ENCODE results near the gene BAD. TPM values are rescaled to one million over a fixed set of nuclear protein-coding genes. Genes with fewer than 3 reads are reported as not detected.

The BAD gene
- total RNA-seq, 1 experiment from 2014 or later: 34.7 TPM

DNA sequence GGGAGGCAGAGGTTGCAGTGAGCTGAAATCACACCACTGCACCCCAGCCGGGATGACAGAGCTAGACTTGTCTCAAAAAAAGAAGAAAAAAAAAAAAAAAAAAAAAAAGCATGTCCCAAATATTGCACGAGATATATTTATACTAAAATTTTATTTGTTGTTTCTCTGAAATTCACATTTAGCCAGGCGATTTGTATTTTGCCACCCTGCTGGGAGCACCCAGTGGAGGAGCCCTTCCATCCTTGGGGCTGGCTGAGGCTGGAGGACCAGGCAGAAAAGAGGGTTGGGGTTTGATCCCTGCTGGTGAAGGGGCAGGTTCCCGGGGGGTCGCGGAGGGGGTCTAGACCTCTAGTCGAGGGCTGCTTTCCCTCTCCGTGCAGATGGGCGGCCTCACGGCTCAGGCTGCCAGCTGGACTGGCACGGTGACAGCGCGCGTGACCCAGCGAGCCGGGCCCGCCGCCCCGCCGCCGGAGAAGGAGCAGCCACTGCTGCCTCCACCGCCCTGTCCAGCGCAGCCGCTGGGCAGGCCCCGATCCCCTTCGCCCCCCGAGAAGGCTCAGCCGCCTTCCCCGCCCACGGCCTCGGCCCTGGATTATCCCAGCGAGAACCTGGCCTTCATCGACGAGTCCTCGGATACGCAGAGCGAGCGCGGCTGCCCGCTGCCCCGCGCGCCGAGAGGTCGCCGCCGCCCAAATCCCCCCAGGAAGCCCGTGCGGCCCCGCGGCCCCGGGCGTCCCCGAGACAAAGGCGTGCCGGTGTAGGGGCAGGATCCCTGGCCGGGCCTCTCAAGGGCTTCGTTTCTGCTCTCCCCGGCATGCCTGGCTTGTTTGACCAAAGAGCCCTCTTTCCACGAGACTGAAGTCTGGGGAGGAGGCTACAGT lies 14.7 kb upstream of the BAD start:
- no peaks in the 10 kb centered on the region for H3K36me3 Mint-ChIP-seq
- POLR2A ChIA-PET: no interaction called here
- DNase-seq (ENCODE audit: low spot score) (peak; percentile 33), ATAC-seq (no peak)
- peaks cover 17% of the 10 kb centered on the region for H3K4me1 Mint-ChIP-seq
- TF ChIP-seq, protein P1, sequence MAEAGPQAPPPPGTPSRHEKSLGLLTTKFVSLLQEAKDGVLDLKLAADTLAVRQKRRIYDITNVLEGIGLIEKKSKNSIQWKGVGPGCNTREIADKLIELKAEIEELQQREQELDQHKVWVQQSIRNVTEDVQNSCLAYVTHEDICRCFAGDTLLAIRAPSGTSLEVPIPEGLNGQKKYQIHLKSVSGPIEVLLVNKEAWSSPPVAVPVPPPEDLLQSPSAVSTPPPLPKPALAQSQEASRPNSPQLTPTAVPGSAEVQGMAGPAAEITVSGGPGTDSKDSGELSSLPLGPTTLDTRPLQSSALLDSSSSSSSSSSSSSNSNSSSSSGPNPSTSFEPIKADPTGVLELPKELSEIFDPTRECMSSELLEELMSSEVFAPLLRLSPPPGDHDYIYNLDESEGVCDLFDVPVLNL (CRISPR knock-in tag; IDR thresholded peaks at IDR 0.05; ENCODE audit: borderline replicate concordance, low read depth): 0 out of 2 replicates have a peak, but pooled peaks have one; percentile 23
- TF ChIP-seq, protein P2, sequence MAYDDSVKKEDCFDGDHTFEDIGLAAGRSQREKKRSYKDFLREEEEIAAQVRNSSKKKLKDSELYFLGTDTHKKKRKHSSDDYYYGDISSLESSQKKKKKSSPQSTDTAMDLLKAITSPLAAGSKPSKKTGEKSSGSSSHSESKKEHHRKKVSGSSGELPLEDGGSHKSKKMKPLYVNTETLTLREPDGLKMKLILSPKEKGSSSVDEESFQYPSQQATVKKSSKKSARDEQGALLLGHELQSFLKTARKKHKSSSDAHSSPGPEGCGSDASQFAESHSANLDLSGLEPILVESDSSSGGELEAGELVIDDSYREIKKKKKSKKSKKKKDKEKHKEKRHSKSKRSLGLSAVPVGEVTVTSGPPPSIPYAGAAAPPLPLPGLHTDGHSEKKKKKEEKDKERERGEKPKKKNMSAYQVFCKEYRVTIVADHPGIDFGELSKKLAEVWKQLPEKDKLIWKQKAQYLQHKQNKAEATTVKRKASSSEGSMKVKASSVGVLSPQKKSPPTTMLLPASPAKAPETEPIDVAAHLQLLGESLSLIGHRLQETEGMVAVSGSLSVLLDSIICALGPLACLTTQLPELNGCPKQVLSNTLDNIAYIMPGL (CRISPR knock-in tag; IDR thresholded peaks at IDR 0.05): 0 out of 2 replicates have a peak, but pooled peaks have one; percentile 23
- TF ChIP-seq, protein P3, sequence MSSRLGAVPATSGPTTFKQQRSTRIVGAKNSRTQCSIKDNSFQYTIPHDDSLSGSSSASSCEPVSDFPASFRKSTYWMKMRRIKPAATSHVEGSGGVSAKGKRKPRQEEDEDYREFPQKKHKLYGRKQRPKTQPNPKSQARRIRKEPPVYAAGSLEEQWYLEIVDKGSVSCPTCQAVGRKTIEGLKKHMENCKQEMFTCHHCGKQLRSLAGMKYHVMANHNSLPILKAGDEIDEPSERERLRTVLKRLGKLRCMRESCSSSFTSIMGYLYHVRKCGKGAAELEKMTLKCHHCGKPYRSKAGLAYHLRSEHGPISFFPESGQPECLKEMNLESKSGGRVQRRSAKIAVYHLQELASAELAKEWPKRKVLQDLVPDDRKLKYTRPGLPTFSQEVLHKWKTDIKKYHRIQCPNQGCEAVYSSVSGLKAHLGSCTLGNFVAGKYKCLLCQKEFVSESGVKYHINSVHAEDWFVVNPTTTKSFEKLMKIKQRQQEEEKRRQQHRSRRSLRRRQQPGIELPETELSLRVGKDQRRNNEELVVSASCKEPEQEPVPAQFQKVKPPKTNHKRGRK (CRISPR knock-in tag; IDR thresholded peaks at IDR 0.05; ENCODE audit: borderline replicate concordance): no peak
- H3K9me3 Mint-ChIP-seq: no peaks in the 10 kb centered on the region
- H3K27ac Mint-ChIP-seq: no peak overlapping the region
- H3K4me3 Mint-ChIP-seq: peak overlapping the region; percentile 82
- H3K27me3 Mint-ChIP-seq (ENCODE audit: low read depth): peaks cover 78% of the 10 kb centered on the region
- CTCF ChIA-PET: interaction anchor here (0.6 to 1.3 kb wide), 4 partner anchors 28 to 379 kb away, joined by 3 to 7 read pairs (median 5); no protein-coding TSS in a partner anchor

DNA sequence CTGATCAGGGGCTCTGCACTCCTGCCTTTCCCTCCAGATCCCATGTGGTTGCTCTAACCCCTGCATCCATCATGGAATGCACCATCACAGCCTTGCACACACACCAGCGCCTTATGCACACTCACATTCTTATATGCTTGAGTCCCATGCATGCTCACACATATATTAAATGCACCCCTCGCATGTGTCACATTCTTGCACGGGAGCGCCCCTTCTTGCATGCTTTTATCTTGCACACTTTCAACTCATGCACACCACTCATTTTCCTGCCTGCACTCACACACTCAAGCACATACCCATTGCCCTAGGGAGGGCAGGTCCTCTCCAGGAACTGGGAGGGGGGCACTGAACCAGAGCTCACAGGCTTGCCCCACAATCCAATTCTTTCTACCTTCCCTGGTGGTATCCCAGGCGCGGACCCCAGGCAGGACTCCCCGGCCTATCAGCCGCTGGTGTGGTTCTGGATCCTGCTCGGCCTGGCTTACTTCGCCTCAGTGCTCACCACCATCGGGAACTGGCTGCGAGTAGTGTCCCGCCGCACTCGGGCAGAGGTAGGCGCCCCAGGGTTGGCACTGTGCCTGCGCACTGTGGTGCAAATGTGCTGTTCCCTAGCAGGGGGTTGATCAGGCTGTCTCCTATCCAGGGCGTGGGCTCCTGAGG lies 13.4 kb upstream of the BAD start:
- POLR2A ChIA-PET: no interaction called here
- TF ChIP-seq ELF4 (CRISPR knock-in tag; IDR thresholded peaks at IDR 0.05; ENCODE audit: low read depth) (no peak), MYBL2 (CRISPR knock-in tag; IDR thresholded peaks at IDR 0.05) (no peak), FOXJ3 (CRISPR knock-in tag; IDR thresholded peaks at IDR 0.05; ENCODE audit: borderline replicate concordance) (no peak), TEAD1 (CRISPR knock-in tag; IDR thresholded peaks at IDR 0.05) (no peak), KAT7 (CRISPR knock-in tag; IDR thresholded peaks at IDR 0.05; ENCODE audit: borderline replicate concordance) (no peak)
- TF ChIP-seq, protein P4, sequence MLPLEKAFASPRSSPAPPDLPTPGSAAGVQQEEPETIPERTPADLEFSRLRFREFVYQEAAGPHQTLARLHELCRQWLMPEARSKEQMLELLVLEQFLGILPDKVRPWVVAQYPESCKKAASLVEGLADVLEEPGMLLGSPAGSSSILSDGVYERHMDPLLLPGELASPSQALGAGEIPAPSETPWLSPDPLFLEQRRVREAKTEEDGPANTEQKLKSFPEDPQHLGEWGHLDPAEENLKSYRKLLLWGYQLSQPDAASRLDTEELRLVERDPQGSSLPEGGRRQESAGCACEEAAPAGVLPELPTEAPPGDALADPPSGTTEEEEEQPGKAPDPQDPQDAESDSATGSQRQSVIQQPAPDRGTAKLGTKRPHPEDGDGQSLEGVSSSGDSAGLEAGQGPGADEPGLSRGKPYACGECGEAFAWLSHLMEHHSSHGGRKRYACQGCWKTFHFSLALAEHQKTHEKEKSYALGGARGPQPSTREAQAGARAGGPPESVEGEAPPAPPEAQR (CRISPR knock-in tag; IDR thresholded peaks at IDR 0.05): no peak
- TF ChIP-seq, protein P5, sequence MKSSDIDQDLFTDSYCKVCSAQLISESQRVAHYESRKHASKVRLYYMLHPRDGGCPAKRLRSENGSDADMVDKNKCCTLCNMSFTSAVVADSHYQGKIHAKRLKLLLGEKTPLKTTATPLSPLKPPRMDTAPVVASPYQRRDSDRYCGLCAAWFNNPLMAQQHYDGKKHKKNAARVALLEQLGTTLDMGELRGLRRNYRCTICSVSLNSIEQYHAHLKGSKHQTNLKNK (CRISPR knock-in tag; IDR thresholded peaks at IDR 0.05): no peak
- TF ChIP-seq, protein P6, sequence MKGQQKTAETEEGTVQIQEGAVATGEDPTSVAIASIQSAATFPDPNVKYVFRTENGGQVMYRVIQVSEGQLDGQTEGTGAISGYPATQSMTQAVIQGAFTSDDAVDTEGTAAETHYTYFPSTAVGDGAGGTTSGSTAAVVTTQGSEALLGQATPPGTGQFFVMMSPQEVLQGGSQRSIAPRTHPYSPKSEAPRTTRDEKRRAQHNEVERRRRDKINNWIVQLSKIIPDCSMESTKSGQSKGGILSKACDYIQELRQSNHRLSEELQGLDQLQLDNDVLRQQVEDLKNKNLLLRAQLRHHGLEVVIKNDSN (CRISPR knock-in tag; IDR thresholded peaks at IDR 0.05): no peak
- TF ChIP-seq, protein P3 (CRISPR knock-in tag; IDR thresholded peaks at IDR 0.05; ENCODE audit: borderline replicate concordance): no peak
- TF ChIP-seq, protein P7, sequence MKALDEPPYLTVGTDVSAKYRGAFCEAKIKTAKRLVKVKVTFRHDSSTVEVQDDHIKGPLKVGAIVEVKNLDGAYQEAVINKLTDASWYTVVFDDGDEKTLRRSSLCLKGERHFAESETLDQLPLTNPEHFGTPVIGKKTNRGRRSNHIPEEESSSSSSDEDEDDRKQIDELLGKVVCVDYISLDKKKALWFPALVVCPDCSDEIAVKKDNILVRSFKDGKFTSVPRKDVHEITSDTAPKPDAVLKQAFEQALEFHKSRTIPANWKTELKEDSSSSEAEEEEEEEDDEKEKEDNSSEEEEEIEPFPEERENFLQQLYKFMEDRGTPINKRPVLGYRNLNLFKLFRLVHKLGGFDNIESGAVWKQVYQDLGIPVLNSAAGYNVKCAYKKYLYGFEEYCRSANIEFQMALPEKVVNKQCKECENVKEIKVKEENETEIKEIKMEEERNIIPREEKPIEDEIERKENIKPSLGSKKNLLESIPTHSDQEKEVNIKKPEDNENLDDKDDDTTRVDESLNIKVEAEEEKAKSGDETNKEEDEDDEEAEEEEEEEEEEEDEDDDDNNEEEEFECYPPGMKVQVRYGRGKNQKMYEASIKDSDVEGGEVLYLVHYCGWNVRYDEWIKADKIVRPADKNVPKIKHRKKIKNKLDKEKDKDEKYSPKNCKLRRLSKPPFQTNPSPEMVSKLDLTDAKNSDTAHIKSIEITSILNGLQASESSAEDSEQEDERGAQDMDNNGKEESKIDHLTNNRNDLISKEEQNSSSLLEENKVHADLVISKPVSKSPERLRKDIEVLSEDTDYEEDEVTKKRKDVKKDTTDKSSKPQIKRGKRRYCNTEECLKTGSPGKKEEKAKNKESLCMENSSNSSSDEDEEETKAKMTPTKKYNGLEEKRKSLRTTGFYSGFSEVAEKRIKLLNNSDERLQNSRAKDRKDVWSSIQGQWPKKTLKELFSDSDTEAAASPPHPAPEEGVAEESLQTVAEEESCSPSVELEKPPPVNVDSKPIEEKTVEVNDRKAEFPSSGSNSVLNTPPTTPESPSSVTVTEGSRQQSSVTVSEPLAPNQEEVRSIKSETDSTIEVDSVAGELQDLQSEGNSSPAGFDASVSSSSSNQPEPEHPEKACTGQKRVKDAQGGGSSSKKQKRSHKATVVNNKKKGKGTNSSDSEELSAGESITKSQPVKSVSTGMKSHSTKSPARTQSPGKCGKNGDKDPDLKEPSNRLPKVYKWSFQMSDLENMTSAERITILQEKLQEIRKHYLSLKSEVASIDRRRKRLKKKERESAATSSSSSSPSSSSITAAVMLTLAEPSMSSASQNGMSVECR (CRISPR knock-in tag; IDR thresholded peaks at IDR 0.05; ENCODE audit: borderline replicate concordance): no peak
- TF ChIP-seq, protein P8, sequence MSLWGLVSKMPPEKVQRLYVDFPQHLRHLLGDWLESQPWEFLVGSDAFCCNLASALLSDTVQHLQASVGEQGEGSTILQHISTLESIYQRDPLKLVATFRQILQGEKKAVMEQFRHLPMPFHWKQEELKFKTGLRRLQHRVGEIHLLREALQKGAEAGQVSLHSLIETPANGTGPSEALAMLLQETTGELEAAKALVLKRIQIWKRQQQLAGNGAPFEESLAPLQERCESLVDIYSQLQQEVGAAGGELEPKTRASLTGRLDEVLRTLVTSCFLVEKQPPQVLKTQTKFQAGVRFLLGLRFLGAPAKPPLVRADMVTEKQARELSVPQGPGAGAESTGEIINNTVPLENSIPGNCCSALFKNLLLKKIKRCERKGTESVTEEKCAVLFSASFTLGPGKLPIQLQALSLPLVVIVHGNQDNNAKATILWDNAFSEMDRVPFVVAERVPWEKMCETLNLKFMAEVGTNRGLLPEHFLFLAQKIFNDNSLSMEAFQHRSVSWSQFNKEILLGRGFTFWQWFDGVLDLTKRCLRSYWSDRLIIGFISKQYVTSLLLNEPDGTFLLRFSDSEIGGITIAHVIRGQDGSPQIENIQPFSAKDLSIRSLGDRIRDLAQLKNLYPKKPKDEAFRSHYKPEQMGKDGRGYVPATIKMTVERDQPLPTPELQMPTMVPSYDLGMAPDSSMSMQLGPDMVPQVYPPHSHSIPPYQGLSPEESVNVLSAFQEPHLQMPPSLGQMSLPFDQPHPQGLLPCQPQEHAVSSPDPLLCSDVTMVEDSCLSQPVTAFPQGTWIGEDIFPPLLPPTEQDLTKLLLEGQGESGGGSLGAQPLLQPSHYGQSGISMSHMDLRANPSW (CRISPR knock-in tag; conservative IDR thresholded peaks at IDR 0.05; ENCODE audit: low read depth): no peak

More for the DNA sequence above, 13.4 kb upstream of the BAD start:
- H3K4me3 Mint-ChIP-seq: peak overlapping the region; percentile 5; the same call in 1 of the 2 replicates
- no peak for ATAC-seq
- no peak for DNase-seq (ENCODE audit: low spot score)
- no peaks in the 10 kb centered on the region for H3K9me3 Mint-ChIP-seq
- CTCF ChIA-PET: interaction anchor here (1.1 to 1.9 kb wide), 2 partner anchors 26 to 94 kb away, joined by 3 to 5 read pairs; no protein-coding TSS in a partner anchor
- no peak overlapping the region for H3K27ac Mint-ChIP-seq
- peaks cover 92% of the 10 kb centered on the region for H3K27me3 Mint-ChIP-seq (ENCODE audit: low read depth)
- peaks cover 12% of the 10 kb centered on the region for H3K4me1 Mint-ChIP-seq
- no peaks in the 10 kb centered on the region for H3K36me3 Mint-ChIP-seq
